HG03571 (cell line): ENCODE results near the gene SOBP.
A peak's percentile ranks its signal among the peaks of the same experiment; 100 is the strongest.

Experiments used
- ATAC-seq: cut with Tn5 transposase; IDR thresholded peaks from one replicate; pipeline ENCODE4 v1.9.1; 2021; ENCODE audit not compliant: unreplicated experiment

SOBP gene

DNA sequence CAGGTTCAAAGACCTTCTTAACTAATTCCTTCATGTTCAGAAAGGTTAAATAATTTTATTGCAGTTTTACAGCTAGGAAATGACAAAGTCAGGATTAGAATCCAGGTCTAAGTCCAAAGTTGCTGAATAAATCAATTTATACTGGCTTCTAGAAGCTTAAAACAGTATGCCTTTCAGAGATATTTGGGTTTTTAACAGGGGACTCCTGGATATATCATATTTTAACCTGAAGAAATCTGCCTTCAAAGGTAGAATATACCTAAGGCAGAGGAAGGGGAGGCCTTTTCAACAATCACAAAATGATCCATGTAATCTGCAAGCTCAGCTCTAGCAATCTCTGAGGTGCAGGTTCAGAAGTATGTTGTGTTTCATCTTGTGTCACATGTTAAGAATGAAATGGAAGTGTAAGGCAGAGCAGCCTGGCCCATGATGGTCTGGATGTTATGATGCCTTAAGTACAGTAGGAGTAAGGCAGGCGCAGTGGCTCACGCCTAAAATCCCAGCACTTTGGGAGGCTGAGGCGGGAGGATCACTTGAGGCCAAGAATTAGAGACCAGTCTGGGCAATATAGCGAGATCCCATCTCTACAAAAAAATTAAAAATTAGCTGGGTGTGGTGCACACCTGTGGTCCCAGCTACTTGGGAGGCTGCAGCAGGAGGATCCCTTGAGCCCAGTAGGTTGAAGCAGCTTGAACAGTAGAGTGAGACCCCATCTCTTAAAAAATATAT lies 123.9 kb downstream of the SOBP start:
- ATAC-seq: no peak

- ATAC-seq: no peak
These were observed 124.9 kb downstream of the SOBP start for GRCh38 chr6:107614828-107615227.

DNA sequence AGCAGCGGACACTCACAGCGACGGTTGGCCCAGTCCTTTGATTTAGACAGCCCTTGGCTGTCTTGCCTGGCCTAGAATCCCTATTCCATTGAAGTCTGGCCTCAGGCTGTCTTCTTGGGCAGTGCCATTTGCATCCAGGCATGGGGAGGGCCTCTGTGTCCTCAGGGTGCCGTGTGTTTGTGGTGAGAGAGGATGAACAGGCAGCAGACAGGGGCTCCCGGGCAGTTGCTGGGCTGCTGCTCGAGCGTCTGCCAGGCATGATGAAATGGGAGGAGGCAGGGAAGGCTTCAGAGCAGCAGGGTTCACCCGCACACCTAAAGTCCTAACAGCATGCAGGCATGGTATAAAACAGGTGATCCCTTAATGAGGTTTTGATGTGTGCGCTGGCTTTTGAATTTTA lies 126.9 kb downstream of the SOBP start:
- no peak for ATAC-seq

- no peak for ATAC-seq
These were observed 127.5 kb downstream of the SOBP start for GRCh38 chr6:107617341-107617932.

DNA sequence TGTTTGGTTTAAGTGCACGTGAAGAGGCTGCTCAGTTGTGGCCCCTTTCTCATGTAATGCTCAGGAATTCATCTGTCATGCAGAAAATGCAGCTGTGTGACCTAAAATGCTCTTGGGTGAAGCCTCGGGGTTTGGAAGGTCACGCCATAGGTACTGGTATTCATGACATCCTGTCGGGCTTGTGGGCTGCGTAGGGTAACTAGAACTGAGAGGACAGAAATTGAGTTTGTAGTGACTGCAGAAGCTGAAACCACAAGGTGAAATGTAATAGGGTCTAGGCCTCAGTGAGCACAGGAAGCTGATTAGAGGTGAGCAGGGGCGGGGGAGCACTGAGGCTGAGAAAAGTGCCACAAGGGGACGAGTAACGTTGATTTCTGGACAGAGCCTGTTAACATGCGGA lies 128.8 kb downstream of the SOBP start:
- peak; percentile 97 for ATAC-seq

GRCh38 chr6:107620732-107621131 lies 130.8 kb downstream of the SOBP start:
- ATAC-seq: no peak

DNA sequence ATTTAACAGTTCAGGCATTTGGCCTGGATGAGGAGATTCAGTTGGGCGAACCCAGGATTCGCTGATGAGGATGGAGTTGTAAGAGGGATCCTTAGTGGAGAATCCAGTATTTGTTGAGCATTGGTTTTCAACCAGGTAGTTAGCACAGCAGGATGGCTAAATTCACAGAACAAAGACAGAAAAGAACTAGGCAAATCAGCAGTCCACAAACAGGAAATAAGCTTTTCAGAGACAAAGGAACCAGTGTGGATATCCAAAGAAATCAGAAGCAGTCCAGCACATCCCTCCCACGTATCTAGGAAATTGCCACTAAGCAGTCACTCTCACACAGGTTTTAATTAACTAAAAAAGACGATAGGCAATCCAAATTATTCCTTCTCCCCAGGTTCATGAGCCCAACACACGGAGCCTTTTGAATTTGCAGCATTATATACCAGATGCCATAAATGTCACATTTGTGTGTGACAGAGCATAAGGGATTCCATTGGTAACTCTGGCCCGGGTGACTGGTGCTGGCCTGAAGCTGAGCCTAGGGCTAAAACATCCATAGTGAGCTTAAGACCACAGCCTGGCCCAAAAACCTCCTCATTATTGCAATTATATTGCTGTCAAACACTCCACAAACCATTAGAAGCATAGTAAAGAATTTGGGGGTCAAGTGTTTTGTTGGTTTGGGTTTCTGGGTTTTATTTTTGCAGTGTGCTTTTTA lies 131.5 kb downstream of the SOBP start:
- ATAC-seq: no peak

DNA sequence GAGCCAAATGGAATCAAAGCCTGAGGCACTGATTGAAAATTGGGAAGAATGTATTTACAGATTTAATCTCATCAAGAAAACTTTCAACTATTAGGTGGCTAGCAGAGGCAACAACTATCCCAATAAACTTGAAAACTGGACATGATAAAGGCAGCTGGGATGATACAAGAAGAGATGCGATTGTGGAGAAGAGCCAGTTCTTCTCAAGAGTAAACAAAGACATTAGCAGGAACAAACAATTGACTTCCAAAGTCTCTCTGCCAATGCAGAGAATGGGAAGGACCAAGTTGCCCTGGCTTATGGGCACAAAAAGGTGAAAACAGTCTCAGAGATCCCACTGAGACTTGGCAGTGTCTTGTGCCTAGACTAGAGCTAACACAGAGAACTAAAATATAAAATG lies 132.4 kb downstream of the SOBP start:
- no peak for ATAC-seq

GRCh38 chr6:107624050-107624449 lies 134.1 kb downstream of the SOBP start:
- no peak for ATAC-seq

GRCh38 chr6:107624541-107624940 lies 134.6 kb downstream of the SOBP start:
- no peak for ATAC-seq

- ATAC-seq: no peak
These were observed 135.3 kb downstream of the SOBP start for GRCh38 chr6:107625264-107625663.

DNA sequence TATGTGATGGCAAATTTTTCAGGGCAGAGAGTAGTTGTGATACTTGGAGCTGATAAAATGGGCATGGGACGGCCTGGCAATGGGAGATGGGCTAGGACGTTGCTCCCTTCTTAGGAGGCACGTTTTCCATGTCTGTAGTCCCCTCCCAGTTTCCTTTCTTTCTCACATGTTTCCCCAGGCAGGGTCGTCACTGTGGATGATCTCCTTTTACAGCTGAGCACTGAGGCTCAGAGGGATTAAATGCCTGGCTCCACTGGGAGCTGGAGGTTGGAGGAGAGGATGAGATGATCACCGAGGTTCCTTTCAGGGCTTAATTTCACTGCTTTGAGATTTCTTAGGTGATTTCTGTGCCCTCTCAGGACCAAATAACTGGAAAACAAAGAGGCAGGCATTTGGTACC lies 136.7 kb downstream of the SOBP start:
- no peak for ATAC-seq

- no peak for ATAC-seq
These were observed 138.1 kb downstream of the SOBP start for GRCh38 chr6:107627969-107628368.

DNA sequence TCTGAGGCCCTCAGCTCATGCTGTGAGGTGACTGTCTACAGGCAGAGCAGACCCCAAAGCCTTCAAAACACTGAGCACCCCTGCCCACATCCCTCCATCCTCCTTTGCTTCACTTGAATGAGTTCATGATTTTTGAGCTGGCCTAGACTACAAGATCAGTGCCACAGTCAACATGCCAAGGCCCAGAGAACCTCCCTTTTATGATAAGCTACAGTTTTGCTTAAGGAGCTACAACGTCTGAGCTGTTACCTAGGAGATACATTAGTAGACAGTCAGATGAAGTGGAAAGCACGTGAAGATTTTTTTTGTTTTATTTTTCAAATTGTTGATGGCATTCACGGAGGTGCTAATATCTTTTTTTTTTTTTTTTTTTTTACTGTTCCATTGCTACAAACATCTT lies 139.0 kb downstream of the SOBP start:
- ATAC-seq: no peak

DNA sequence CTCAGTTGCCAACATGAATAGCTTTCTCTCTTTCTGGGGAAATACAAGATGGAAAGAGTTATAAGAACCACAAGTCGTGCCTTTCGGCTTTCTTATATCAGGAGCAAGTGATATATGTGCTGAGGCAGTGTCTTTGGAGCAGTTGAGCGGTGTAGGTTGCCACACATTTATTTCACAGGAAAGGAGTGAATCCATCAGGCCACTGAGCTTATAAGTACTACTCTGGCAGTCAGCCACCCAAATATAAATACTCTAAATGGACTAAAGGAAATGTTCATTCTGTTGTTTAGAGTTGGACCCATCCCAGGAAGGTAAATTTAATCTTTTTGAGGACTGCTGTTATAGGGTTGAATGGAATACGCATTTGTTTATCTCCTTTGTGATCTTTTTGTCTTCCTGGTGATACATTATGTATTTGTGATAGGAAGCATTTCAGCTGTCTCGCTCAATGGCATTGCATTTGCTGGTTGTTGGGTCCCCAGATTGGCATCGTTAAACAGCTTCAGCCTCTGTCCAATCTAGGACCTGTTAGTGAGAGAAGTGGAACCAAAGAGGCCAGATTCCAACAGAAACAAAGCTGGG lies 139.7 kb downstream of the SOBP start:
- ATAC-seq: no peak

GRCh38 chr6:107630348-107630977 lies 140.5 kb downstream of the SOBP start:
- ATAC-seq: no peak

DNA sequence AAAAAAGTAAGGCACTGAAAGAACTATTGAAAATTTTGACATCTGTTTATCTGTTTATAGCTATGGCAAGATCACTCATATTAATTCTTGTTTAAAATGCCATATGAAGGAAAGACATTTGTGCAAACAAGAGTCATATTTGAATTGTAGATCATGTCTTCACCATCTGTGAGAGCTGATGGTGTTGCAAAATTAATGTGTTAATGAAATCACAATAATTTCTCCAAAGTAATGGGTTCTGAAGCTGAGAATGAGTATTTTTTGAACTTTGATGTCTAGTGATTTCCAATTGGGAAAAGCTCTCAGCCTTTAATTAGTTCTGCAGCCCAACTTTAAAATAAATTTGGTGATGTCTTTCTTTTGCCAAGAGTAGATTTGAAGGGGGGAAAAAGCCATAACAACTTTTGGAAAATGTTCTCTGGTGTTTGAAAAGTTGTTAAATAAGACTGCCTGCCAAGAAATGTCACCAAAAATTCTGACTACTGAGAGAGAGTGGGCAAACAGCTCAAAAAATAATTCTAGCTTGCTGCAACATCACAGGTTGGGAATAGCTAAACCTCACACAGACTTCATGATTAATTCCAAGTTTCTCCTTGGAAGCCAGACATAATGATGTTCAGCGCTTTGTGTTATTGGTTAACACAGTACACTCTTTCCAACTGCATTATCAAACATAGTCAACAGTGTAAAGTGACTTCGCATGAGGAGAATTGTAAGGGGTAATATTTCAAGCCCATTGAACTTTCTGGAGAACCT lies 142.6 kb downstream of the SOBP start:
- ATAC-seq: no peak

DNA sequence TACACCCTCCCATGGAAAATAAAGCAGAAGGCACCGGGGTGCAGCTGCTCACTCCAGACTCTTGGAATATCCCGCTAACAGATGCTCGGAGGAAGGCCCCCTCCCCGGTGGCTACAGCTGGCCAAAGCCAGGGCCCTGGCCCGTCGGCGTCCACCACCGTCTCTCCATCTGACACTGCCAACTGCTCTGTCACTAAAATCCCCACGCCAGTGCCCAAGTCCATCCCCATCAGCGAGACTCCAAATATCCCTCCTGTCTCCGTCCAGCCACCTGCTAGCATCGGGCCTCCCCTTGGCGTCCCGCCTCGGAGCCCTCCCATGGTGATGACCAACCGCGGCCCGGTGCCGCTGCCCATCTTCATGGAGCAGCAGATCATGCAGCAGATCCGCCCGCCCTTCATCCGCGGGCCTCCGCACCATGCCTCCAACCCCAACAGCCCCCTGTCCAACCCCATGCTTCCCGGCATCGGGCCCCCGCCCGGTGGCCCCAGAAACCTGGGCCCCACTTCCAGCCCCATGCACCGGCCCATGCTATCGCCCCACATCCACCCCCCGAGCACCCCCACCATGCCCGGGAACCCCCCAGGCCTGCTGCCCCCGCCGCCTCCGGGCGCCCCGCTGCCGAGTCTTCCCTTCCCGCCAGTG lies 143.9 kb downstream of the SOBP start:
- ATAC-seq: no peak

DNA sequence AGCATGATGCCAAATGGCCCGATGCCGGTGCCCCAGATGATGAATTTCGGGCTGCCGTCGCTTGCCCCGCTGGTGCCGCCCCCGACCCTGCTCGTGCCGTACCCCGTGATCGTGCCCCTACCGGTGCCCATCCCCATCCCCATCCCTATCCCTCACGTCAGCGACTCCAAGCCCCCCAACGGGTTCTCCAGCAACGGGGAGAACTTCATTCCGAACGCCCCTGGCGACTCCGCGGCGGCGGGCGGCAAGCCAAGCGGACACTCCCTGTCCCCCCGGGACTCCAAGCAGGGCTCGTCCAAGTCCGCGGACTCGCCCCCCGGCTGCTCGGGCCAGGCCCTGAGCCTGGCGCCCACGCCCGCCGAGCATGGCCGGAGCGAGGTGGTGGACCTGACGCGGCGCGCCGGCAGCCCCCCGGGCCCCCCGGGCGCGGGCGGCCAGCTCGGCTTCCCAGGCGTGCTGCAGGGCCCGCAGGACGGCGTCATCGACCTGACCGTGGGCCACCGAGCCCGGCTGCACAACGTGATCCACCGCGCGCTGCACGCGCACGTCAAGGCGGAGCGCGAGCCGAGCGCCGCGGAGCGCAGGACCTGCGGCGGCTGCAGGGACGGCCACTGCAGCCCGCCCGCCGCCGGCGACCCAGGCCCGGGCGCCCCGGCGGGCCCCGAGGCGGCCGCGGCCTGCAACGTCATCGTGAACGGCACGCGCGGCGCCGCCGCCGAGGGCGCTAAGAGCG lies 144.6 kb downstream of the SOBP start:
- ATAC-seq: no peak
